DMS53 treated with DMSO at 0.1 percent for 48 hours (cell line): Measurements from ENCODE around the gene KCNIP1.

ENCODE experiments used
- DNase-seq: peaks from one replicate; lab custom pipeline; 2025; ENCODE audit not compliant: unreplicated experiment; lab: John Stamatoyannopoulos, UW

The KCNIP1 gene

DNA sequence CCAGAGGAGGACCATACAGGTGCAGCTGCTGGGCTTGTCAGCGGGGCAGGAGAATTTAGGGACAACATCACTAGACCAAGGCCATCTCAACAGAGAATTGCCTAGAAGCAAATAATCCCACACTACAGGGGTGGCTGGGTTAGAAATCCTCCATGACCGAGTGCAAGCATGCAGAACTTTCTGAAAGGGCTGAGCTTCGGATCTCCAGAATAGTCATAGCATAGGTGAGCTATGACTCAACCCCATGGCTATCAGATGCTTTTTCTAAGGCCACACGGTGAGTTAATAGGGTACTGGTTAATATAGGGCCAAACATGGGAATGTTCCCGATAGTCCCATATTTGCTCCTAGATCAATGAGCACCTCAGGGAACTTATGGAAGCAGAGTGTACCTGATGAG, 4.2 kb downstream of the KCNIP1 start:
- DNase-seq: no peak

DNA sequence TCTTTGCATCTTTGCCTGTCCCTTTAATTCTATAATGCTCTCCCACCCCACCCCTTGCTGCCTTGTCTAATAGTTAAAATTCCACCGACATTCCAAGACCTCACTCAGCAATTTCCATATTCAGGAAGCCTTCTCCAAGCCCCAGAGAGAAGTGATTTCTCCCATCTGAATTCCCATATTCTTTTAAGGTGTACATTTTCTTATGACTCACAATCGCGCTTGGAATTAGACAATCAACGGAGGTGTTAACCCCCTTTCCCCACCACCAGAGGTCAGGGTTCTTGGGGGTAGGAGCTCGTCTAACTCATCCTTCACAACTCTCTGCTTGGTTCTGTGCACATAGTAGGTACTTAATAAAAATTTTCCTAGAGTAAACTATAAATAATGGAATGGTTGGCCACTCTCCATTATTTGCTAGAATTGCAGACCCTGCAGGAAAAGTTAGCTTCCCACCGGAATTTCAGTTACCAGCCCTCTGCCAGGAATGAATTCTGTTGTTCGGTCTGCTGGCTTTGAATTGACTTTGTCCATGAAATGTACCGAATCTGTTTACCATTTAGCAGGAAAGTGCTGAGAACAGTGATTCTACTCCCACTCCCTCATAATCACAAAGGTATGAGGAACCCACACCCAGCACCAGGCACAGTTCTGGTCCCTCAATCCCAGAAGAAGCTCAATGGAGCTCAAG, 5.0 kb downstream of the KCNIP1 start:
- no peak for DNase-seq

DNA sequence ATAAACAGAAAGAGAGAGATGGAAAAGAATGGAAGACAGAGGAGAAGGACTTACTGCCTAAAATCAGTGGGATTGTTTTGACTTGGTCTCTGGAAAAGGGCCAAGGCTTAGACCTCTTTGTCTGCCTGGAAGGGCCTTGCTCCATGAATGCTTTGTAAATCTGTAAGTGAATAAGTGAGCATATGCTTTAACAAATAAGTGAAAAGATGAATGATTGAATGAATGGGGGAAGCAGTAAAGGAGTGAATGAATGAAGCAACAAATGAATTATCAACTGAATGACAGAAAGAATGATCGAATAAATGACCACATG, 5.5 kb downstream of the KCNIP1 start:
- no peak for DNase-seq

DNA sequence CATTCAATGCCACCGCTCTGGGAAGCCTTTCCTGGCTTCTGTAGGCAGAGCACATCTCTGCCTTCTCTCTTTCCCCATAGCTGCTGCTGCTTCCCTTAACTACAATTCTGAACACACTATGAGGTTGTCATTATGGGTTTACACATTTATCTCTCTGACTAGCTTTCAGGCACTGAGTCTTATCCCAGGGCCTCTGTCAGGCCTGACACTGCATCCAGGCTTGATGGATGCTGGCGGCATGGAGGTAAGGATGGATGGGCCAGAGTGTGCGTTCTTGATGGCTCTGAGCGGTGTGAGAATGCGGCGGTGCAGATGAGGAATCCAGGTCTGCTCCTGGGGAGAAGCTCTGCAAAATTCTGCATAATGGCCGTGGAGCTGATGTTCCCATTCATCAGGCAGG, 6.3 kb downstream of the KCNIP1 start:
- no peak for DNase-seq

DNA sequence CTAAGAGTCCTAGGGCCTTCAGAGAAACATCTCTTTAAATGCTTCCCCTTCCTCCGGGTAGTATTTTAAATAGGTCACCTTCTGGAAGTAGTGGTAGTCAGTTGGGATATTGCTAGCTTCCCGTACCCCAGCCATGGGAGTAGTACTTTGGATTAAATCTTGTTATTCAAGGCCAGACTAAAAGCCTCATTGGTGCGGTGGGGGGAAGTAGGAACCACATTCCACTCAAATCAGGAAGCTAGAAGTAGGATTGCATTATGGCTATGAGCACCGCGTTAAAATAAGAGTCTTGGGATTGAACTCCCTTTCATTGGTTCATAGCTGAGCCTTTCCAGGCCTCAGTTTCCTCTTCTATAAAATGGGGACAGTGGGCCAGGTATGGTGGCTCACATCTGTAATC, 6.7 kb downstream of the KCNIP1 start:
- no peak for DNase-seq

DNA sequence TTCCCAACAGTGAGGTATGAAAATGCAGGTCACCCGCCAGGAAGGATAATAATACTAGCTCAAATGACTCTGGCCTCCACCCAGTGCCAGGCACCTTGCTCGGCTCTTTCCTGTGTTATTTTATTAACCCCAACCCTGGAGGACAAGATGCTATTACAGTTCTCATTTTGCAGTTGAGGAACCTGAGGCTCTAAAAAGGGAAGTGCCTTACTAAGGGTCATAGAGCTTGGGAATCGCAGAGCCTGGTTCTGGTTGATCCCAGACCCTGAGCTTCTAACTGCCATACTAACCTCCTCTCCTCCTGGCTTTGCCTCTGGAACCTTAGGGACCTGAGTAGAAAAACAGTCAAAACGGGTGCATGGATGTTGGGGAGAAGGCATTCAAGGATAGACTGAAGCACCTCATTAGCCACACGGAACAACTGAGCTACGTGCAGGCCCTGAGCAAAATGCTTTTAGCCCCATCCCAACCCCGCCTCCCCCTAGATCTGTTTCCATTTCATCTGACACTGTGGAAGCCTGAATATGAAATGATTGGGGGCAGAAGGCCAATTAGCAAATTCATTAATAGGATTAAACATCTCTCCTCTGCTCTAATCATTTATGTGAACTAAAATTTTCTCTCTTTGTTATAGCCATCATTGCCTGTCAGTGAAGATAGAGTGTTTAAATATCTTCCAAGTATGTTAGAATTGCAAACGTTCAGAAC, 7.9 kb downstream of the KCNIP1 start:
- DNase-seq: no peak

DNA sequence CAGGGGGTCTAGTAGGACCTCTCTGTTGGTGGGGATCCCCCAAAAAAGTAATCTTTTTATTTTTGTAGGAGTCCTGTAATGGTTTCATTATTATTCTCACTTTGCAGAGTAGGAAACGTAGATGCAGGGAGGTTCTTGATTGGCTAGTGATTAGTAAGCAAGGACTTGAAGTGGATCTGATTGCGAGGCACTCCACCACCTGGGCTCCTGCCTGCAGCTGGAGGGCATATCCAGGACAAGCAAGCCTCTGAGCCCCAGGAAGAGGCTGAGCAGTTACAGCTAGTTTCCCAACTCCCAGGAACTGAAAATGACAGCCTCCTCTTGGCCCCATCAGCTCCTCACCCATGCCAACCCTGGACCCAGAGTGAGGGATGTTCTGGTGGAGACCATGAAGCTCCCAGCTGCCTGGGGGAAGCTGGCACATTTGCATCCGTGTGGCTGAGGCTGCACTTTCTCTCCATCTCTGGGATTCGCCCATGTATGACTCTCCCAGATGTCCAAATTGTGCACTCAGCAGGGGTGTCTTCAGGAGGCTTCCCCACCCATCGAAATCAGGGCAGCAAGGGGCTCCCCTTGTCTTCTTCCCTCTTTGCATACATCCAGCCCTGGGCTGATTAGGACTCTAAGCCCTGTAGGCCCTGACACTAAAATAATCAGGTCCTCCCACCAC, 10.2 kb downstream of the KCNIP1 start:
- DNase-seq: no peak

DNA sequence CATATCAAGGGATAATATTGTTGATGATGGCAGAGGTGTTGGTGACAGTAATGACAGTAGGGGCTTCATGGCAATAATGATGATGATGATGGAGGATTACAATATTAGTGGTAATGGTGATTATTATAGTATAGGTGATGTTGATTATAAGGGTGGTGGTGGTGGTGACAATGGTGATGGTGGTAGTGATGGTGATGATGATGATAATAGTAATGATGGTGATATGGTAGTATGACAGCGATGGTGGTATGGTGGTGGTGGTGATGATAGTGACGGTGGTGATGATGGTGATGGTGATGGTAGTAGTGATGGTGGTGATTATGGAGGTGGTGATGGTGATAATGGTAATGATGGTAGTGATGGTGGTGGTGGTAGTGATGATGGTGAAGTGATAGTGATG, 13.6 kb downstream of the KCNIP1 start:
- DNase-seq: no peak

DNA sequence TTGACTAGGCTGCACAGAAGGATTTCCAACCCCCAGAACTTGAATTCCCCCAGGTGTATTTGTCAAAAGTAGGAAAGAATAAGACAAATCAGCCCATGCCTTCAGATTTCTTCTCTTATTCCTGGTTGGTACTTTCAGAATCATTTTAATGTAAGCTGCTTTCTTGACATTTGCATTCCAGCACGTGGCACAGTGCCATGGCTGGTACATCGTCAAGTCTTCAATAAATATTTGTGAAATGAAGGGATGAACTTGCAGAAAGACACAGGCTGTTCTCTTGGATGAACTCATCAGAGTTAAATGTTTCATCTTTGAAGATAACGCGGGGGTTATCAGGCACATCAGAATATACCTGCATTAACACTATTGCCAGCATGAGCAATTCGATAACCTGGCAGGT, 14.5 kb downstream of the KCNIP1 start:
- no peak for DNase-seq

DNA sequence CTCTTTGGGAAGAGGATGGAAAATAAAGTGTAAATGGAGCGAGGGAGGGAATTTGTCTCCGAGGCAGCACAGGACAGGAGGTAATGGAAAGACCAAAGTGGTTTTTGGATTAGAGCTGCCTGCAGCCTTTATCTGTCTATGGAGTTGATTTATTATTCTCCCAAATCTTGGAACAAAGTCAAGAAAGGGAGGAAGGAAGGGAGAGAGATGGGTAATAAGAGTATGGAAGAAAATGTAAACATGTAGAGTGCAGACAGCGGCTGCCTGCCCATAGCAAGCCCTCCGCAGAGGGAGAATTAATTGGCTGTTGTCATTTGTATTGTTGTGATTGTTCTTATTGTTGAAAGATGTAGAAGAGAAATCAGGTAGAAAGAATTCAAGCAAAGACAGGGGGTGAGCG, 15.7 kb downstream of the KCNIP1 start:
- no peak for DNase-seq

DNA sequence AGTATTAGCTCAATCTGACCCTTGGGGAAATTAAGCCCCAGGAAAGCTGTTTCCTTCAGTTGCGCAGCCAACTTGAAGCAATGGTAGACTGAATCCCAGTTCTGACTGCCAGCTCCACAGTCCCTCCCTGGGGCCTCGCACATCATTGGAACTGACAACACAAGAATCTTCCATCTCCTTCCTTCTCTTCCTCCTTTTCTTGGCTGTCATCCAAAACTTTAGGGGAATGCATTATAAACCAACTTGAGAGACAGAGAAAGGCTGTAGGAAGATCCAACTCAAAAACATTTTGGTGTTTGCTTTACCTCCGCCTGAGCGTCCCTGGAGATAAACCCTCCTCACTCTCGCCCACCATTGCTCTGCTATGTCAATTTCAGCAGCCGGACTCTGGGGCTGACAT, 16.6 kb downstream of the KCNIP1 start:
- DNase-seq: no peak

DNA sequence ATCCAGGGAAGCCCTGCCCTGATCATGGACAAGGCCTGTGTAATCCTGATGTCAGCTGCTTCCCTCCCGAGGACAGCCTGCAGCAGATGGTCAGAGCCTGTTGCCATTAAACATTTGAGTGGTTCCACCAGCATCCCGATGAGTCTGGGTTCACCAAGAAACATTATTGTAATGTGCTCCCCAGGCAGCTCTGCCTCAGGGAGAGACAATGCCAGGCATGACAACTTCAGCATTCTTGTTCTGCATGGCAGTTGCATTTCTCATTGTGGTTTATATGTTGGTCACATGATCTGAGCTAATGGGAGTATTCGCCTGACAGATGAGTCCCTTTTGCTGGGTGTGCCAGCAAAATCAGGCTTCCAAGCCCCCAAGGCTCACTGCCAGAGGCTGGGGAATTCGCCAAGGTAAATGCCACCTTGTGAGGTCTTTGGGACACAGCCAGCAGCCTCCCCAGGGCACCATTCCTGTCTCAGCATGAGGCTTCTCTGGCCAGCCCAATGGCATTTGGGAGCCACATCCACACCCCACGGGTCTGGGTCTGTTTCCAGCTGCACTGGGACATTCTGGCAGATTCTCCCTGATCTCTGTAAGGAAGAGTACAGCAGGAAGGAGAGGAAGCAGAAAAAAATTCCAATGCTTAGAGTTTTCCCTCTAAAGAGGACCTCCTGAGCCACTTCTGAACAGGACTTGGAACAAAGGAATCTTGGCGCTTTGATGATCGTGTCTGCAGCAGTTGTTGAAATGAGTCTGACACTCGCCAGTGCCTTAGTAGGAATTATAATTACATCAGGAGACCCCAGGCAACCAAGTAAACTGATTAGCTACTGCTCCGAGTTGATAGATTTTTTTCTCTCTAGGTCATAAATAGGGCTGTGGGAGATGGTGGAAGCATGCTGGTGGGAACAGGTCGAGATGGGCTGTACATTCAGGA, 18.7 kb downstream of the KCNIP1 start:
- DNase-seq: no peak

DNA sequence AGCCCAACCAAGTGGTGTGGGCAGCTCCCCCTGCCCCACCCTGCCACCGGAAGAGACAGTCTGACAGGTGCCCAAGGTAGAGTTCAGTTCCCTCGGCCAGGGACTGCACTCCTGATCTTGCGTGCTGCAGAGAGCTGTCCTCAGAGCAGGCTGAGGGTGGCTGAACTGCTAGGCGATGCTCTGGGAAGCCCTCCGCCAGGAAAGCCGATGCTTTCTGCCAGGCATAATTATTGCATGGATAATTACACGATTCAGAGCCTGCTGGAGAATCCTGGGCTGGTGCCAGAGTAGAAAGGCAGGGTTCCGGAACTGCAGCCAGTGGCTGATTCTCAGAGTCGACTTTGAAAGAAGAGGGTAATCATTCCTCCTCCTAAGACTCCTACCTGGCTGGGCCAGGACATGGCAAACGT, 19.3 kb downstream of the KCNIP1 start:
- no peak for DNase-seq

DNA sequence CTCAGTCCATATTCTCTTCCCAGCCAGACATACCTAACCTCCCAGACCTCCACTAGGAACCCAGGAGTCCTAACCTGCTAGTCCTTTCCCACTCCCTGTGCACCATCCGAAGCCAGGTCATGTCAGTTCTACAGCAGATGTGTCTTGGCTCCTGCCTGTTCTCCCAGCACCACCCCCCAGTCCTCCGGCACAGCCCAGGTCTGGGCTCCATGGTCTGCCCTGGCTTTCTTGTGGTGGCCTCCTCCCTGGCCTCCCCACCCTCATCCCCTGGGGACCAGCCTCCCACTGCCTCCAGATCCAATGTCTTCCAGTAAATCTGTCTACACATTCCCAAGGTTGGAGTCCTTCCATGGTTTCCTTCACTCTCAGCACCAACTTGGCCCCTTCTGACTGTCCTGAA, 20.0 kb downstream of the KCNIP1 start:
- DNase-seq: no peak

DNA sequence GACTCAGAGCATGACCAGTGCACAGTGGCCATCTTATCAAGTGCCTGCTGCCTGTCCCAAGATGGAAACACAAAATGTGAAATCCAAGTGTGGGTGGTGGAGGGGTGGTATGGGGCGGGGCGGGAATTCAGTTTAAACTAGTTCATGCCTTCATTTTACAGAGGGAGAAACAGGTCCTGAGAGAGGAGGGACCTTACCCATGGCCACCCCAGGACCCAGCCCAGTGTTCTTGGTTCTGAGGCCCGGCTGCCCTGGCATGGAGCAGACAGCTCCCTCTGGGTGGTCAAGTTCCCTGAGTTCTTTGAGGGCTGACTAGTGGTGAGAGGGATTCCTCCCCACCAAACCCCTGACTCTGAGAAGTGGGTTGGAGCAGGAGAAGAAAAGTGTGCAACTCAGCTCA, 20.8 kb downstream of the KCNIP1 start:
- DNase-seq: no peak

DNA sequence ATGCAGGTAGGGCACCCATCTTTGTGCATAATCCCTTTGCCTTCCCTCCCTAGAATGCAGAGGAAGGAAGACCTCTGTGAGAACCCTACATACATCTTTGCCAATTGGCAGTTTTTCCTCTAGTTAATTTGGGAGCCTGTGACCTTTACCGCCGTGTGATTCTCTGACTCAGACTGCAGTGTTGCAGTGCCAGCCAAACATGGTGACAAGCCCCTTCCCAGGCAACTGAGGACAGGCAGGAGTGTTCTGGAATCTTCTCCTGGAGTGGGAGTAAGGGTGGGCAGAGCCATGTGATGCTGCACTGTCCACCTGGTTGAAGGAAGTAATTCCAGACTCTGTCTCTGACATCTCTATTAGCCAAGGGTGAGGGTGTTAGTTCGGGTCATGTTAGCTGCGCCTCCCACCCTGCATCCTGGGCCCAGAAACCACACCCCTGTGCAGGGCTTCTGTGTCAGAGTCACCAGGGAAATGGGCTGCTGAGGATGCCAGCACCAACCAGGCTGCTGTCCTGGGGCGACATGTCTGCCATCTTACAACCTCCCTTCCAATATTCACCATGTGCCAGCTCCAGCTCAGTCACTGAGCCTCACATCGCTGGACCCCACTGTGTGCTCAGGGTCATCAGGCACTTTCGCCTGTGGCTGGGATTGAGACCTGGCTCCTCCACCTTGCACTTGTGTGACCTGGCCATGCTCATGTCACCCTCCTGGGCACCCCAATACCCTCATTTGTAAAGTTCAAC, 21.8 kb downstream of the KCNIP1 start:
- no peak for DNase-seq

DNA sequence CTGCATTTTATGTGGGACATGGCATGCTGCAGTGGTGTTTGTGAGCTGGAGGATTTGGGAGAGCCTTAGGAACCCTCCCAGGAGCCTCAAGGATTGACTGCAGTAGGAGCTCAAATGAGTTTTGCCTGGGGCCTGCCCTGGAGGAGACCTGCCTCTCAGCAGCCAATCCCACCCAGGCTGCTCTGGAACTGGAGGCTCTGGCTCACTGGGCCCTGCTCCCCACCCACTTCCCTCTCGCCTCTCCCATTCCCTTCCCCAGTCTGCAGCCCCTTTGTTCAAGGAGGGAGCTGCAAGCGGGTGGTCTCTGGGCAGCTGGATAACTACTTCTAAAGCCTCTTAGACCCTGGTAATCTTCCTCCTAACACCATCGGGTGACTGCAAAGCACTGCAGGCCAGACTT, 24.2 kb downstream of the KCNIP1 start:
- DNase-seq: no peak

DNA sequence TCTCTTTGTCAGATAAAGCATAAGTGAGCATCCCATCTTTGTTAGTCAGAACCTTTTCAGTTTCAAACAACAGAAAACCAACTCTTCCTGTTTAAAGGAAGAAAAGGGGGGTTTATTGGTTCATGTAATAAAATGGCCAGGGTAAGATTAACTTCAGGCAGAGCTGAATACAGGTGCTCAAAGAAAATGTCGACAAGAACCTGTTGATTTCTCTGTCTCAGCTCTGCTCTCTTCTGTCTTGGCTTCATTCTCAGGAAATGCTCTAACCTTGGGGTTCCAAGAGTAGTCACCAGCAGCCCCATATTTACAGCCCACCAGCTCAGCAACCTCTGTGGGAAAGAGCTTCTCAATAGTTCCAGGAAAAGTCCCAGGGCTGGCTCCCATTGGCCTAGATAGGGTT, 25.2 kb downstream of the KCNIP1 start:
- no peak for DNase-seq

DNA sequence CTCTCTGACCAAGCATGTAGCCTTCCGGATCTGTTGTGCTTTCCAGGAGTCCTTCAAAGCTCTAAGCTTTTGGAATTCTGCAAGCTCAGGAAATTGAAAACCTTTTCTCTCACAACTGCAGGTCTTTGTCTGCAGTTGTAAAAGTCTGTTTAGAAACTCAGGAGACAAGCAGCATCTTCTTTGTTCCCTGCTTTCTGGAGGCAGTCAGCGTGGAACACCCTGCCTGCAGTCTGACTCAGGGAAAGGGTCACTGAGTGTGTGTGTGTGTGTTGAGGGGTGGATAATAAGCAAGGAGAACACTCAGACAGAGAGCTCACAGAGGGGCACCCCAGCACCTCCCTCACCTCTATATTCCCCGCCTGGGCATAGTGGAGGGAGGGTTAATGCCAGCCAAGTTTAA, 29.1 kb downstream of the KCNIP1 start:
- no peak for DNase-seq

DNA sequence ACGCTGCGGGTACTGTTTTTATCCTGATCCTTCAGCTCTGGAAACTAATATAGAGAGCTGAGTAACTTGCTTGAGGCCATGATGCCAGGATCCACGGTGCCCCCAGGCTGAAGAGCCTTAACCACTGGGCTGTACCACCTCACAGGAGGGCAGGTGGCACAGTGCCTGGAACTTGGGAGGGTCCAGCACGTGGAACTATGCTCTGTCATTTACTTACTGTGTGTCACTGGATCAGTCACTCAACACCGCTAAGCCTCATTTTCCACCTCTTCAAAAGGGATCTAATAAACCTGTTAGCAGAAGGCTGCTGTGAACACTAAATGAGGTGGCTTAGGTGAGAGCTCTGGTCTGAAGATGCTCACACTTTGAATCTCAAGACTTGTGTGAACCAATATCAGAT, 29.6 kb downstream of the KCNIP1 start:
- no peak for DNase-seq

DNA sequence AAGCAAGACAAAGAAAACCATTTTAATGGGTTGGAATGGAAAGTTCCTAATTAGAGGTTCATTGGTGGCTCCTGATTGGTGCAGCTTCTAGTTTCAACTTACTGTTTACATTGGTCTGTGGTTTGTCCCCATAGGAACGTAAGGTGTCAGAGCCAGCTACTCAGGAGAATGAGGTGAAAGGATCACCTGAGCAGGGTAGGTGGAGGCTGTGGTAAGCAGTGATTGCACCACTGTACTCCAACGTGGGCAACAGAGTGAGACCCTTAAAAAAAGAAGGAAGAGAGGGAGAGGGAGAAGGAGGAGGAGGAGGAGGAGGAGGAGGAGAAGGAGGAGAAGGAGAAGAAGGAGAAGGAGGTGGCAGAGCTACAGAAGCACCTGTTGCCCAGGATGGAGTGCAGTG, 30.4 kb downstream of the KCNIP1 start:
- DNase-seq: no peak
